ENCODE measurements around the gene LRRC63.
"Not testable (repeated sequence)": the region's sequence is repeated elsewhere in the genome, so short reads cannot be mapped to it uniquely, and the experiment has no call there.

LRRC63 gene

GRCh38 chr13:46283912-46284824, 72.4 kb downstream of the LRRC63 start:
- H3K14ac ChIP-seq (ENCODE audit: low read length); H2BK12ac ChIP-seq (ENCODE audit: low read length); H2AK5ac ChIP-seq (ENCODE audit: low read depth, low read length); DNase-seq (ENCODE audit: low spot score); H3K9ac ChIP-seq (ENCODE audit: low read depth, low read length, poor library complexity); H3K18ac ChIP-seq (ENCODE audit: low read length); H3K4ac ChIP-seq (ENCODE audit: low read length); H4K8ac ChIP-seq (ENCODE audit: low read depth, low read length); H3K36me3 ChIP-seq (replicated peaks in 1 of 2; ENCODE audit: control insufficient read depth in 2 of 2, insufficient read depth in 2 of 2, low read length in 2 of 2); H3K79me1 ChIP-seq (ENCODE audit: low read depth, low read length); H3K27ac ChIP-seq (replicated peaks; ENCODE audit: low read length); H2BK15ac ChIP-seq (ENCODE audit: low read length); H2BK120ac ChIP-seq (ENCODE audit: low read depth, low read length); H3K4me3 ChIP-seq (ENCODE audit: low read length in 2 of 2); H3K9me3 ChIP-seq (replicated peaks in 1 of 2; ENCODE audit: control insufficient read depth in 2 of 2, insufficient read depth in 1 of 2, low read depth in 1 of 2, low read length in 2 of 2); H2BK5ac ChIP-seq (ENCODE audit: low read length); H3K27me3 ChIP-seq (ENCODE audit: control insufficient read depth in 3 of 3, insufficient read depth in 3 of 3, low read depth in 1 of 3, low read length in 3 of 3); H4K91ac ChIP-seq (ENCODE audit: low read depth, low read length, poor library complexity); H2AFZ ChIP-seq (ENCODE audit: low read length); H3K23ac ChIP-seq (ENCODE audit: low read depth, low read length, poor library complexity); H3K4me1 ChIP-seq (ENCODE audit: control insufficient read depth in 2 of 2, insufficient read depth in 1 of 2, low read depth in 1 of 2, low read length in 2 of 2); H3K4me2 ChIP-seq (ENCODE audit: insufficient read depth, low read length, poor library complexity, severe bottlenecking): not testable (repeated sequence)
- no CpG with 5 or more reads among the region's 16 CpGs for WGBS, 2 donors (ENCODE audit: extremely low coverage in 2 of 2, insufficient read length in 2 of 2, insufficient replicate concordance in 1 of 2)

GRCh38 chr13:46286972-46287371, 75.2 kb downstream of the LRRC63 start:
- H3K27ac ChIP-seq (replicated peaks; ENCODE audit: low read length) = no peak overlapping the region
- no peaks in the 10 kb centered on the region for H3K27me3 ChIP-seq (ENCODE audit: control insufficient read depth in 3 of 3, insufficient read depth in 3 of 3, low read depth in 1 of 3, low read length in 3 of 3)
- no peak overlapping the region for H4K91ac ChIP-seq (ENCODE audit: low read depth, low read length, poor library complexity)

GRCh38 chr13:46288570-46289259, 77.0 kb downstream of the LRRC63 start:
- Histone ChIP-seq H3K23ac (ENCODE audit: low read depth, low read length, poor library complexity) (no peak overlapping the region), H2BK12ac (ENCODE audit: low read length) (no peak overlapping the region), H3K14ac (ENCODE audit: low read length) (no peak overlapping the region), H3K4me2 (ENCODE audit: insufficient read depth, low read length, poor library complexity, severe bottlenecking) (no peak overlapping the region), H3K79me1 (ENCODE audit: low read depth, low read length) (no peaks in the 10 kb centered on the region), H4K91ac (ENCODE audit: low read depth, low read length, poor library complexity) (no peak overlapping the region), H3K27ac (replicated peaks; ENCODE audit: low read length) (no peak overlapping the region), H2BK120ac (ENCODE audit: low read depth, low read length) (no peak overlapping the region), H2AFZ (ENCODE audit: low read length) (no peak overlapping the region), H2AK5ac (ENCODE audit: low read depth, low read length) (no peak overlapping the region), H3K36me3 (replicated peaks in 1 of 2; ENCODE audit: control insufficient read depth in 2 of 2, insufficient read depth in 2 of 2, low read length in 2 of 2) (no peaks in the 10 kb centered on the region), H2BK15ac (ENCODE audit: low read length) (no peak overlapping the region), H3K4me1 (ENCODE audit: control insufficient read depth in 2 of 2, insufficient read depth in 1 of 2, low read depth in 1 of 2, low read length in 2 of 2) (no peaks in the 10 kb centered on the region), H2BK5ac (ENCODE audit: low read length) (no peak overlapping the region), H3K18ac (ENCODE audit: low read length) (no peak overlapping the region), H3K4me3 (ENCODE audit: low read length in 2 of 2) (no peak overlapping the region), H4K8ac (ENCODE audit: low read depth, low read length) (no peak overlapping the region), H3K4ac (ENCODE audit: low read length) (no peak overlapping the region), H3K9me3 (replicated peaks in 1 of 2; ENCODE audit: control insufficient read depth in 2 of 2, insufficient read depth in 1 of 2, low read depth in 1 of 2, low read length in 2 of 2) (no peaks in the 10 kb centered on the region), H3K27me3 (ENCODE audit: control insufficient read depth in 3 of 3, insufficient read depth in 3 of 3, low read depth in 1 of 3, low read length in 3 of 3) (no peaks in the 10 kb centered on the region), H3K9ac (ENCODE audit: low read depth, low read length, poor library complexity) (no peak overlapping the region)
- WGBS, 2 donors (ENCODE audit: extremely low coverage in 2 of 2, insufficient read length in 2 of 2, insufficient replicate concordance in 1 of 2) = no CpG with 5 or more reads among the region's 5 CpGs
- DNase-seq (ENCODE audit: low spot score) = peak; percentile 24

More at GRCh38 chr13:46286972-46287371, 75.2 kb downstream of the LRRC63 start:
- no peak for DNase-seq (ENCODE audit: low spot score)
- Histone ChIP-seq H3K14ac (ENCODE audit: low read length) (no peak overlapping the region), H3K79me1 (ENCODE audit: low read depth, low read length) (no peaks in the 10 kb centered on the region), H2BK12ac (ENCODE audit: low read length) (no peak overlapping the region), H3K4me3 (ENCODE audit: low read length in 2 of 2) (no peak overlapping the region), H3K18ac (ENCODE audit: low read length) (no peak overlapping the region), H3K4ac (ENCODE audit: low read length) (no peak overlapping the region), H2AK5ac (ENCODE audit: low read depth, low read length) (no peak overlapping the region), H3K4me2 (ENCODE audit: insufficient read depth, low read length, poor library complexity, severe bottlenecking) (no peak overlapping the region), H2BK120ac (ENCODE audit: low read depth, low read length) (no peak overlapping the region), H2AFZ (ENCODE audit: low read length) (no peak overlapping the region), H4K8ac (ENCODE audit: low read depth, low read length) (no peak overlapping the region), H3K23ac (ENCODE audit: low read depth, low read length, poor library complexity) (no peak overlapping the region), H3K9me3 (replicated peaks in 1 of 2; ENCODE audit: control insufficient read depth in 2 of 2, insufficient read depth in 1 of 2, low read depth in 1 of 2, low read length in 2 of 2) (no peaks in the 10 kb centered on the region), H3K4me1 (ENCODE audit: control insufficient read depth in 2 of 2, insufficient read depth in 1 of 2, low read depth in 1 of 2, low read length in 2 of 2) (no peaks in the 10 kb centered on the region), H3K36me3 (replicated peaks in 1 of 2; ENCODE audit: control insufficient read depth in 2 of 2, insufficient read depth in 2 of 2, low read length in 2 of 2) (no peaks in the 10 kb centered on the region), H2BK15ac (ENCODE audit: low read length) (no peak overlapping the region), H3K9ac (ENCODE audit: low read depth, low read length, poor library complexity) (no peak overlapping the region), H2BK5ac (ENCODE audit: low read length) (no peak overlapping the region)
- WGBS, 2 donors (ENCODE audit: extremely low coverage in 2 of 2, insufficient read length in 2 of 2, insufficient replicate concordance in 1 of 2) = no CpG with 5 or more reads among the region's 1 CpG

GRCh38 chr13:46289260-46289955, 77.7 kb downstream of the LRRC63 start:
- no peak overlapping the region for H3K9ac ChIP-seq (ENCODE audit: low read depth, low read length, poor library complexity)
- H3K9me3 ChIP-seq (replicated peaks in 1 of 2; ENCODE audit: control insufficient read depth in 2 of 2, insufficient read depth in 1 of 2, low read depth in 1 of 2, low read length in 2 of 2) = no peaks in the 10 kb centered on the region
- no peaks in the 10 kb centered on the region for H3K36me3 ChIP-seq (replicated peaks in 1 of 2; ENCODE audit: control insufficient read depth in 2 of 2, insufficient read depth in 2 of 2, low read length in 2 of 2)
- no peaks in the 10 kb centered on the region for H3K79me1 ChIP-seq (ENCODE audit: low read depth, low read length)
- no CpG with 5 or more reads among the region's 4 CpGs for WGBS, 2 donors (ENCODE audit: extremely low coverage in 2 of 2, insufficient read length in 2 of 2, insufficient replicate concordance in 1 of 2)
- H3K18ac ChIP-seq (ENCODE audit: low read length) = no peak overlapping the region
- H2BK15ac ChIP-seq (ENCODE audit: low read length) = no peak overlapping the region
- no peak for DNase-seq (ENCODE audit: low spot score)
- no peak overlapping the region for H3K27ac ChIP-seq (replicated peaks; ENCODE audit: low read length)
- no peaks in the 10 kb centered on the region for H3K4me1 ChIP-seq (ENCODE audit: control insufficient read depth in 2 of 2, insufficient read depth in 1 of 2, low read depth in 1 of 2, low read length in 2 of 2)
- no peak overlapping the region for H2BK5ac ChIP-seq (ENCODE audit: low read length)
- H2BK12ac ChIP-seq (ENCODE audit: low read length) = no peak overlapping the region
- H4K8ac ChIP-seq (ENCODE audit: low read depth, low read length) = no peak overlapping the region
- no peak overlapping the region for H2BK120ac ChIP-seq (ENCODE audit: low read depth, low read length)
- no peak overlapping the region for H2AFZ ChIP-seq (ENCODE audit: low read length)
- H2AK5ac ChIP-seq (ENCODE audit: low read depth, low read length) = no peak overlapping the region
- no peak overlapping the region for H3K23ac ChIP-seq (ENCODE audit: low read depth, low read length, poor library complexity)
- H3K14ac ChIP-seq (ENCODE audit: low read length) = no peak overlapping the region
- H4K91ac ChIP-seq (ENCODE audit: low read depth, low read length, poor library complexity) = no peak overlapping the region
- H3K4ac ChIP-seq (ENCODE audit: low read length) = no peak overlapping the region
- no peak overlapping the region for H3K4me3 ChIP-seq (ENCODE audit: low read length in 2 of 2)
- H3K4me2 ChIP-seq (ENCODE audit: insufficient read depth, low read length, poor library complexity, severe bottlenecking) = no peak overlapping the region
- no peaks in the 10 kb centered on the region for H3K27me3 ChIP-seq (ENCODE audit: control insufficient read depth in 3 of 3, insufficient read depth in 3 of 3, low read depth in 1 of 3, low read length in 3 of 3)
